Superior temporal gyrus (tissue), 1 donor: ENCODE measurements around the gene ZNF236.

Source experiments
- DNase-seq: peaks from one replicate; pipeline ENCODE4 v3.0.0-alpha.2; 2016; ENCODE audit errors: extremely low spot score

The ZNF236 gene

DNA sequence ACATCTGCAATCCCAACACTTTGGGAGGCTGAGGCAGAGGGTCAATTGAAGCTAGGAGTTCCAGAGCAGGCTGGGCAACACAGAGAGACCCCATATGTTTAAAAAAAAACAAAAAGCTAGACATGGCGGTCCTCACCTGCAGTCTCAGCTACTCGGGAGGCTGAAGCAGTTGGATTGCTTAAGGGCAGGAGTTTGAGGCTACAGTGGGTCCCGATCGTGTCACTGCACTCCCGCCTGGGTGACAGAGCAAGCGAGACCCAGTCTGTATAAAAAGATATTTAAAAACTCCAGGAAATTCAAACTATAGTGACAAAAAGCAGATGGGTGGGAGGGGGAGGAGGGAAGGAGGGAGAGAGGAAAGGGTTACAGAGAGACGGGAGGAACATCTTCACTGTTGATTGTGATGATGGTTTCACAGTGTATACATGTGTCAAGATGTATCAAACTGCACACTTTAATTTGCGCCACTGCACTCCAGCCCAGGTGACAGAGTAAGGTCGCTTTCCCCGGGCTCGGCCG is 942 bp upstream of the ZNF236 start:
- DNase-seq = no peak

DNA sequence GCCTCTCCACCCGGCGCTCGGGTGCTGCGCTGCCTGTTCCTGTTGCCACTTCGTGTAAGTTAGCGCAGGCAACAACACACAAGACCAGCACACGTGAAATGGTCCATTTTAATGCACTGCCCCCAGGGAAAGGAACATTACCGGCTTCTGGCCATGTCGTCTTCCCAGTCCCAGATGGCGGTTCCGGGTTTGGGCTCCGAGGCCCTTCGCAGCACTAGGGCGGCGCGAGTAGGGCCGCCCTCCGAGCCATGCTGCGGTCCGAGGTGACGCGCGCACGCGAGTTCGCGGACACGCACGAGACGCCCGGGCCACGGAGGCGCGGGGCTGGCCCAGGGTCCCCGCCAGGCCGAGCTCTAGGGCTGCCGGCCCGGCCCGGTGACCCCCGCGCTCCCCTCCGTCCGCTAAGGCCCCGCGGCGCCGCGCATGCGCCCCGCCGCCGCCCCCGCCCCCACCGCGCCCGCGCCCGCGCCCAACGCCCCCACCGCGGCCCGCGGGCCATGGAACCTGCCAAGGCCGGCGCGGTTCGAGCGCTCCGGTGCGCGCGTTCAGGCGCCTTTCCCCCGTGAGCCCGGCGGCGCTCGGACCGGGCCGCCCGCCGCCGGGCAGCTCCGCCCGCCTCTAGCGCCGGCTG is 367 bp upstream of the ZNF236 start:
- peak; percentile 67 for DNase-seq

DNA sequence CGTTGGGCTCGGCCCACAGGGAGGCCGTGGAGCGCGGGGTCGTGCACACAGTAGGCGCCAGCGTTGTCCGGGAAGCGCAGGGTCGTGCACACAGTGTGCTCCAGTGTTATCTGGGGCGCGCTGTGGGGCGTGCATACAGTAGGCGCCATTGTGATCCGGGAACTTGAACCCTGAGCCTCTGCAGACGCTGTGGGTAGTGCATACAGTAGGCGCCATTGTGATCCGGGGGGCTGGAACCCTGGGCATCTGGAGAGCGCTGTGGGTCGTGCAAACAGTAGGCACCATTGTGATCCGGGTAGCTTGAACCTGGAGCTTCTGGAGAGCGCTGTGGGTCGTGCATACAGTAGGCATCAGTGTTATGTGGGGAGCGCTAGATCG is 793 bp downstream of the ZNF236 start:
- no peak for DNase-seq

DNA sequence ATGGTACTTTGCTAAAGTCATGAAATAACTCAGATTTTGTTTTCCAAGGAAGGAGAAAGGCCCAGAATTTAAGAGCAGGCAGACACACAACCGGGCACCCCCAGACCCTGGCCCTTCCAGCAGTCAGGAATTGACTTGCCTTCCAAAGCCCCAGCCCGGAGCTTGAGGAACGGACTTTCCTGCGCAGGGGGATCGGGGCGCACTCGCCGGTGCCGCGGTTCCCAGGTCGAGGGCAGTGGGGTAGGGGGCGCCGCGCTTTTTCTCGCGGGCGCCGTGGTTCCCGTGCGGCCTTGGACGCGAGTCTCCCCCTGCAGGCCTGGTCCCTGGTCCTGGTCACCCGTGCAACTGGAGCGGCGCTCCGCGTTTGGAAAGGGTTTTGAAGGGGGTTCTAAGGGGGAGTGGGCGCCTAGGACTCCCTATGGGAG is 1.2 kb downstream of the ZNF236 start:
- DNase-seq = no peak

DNA sequence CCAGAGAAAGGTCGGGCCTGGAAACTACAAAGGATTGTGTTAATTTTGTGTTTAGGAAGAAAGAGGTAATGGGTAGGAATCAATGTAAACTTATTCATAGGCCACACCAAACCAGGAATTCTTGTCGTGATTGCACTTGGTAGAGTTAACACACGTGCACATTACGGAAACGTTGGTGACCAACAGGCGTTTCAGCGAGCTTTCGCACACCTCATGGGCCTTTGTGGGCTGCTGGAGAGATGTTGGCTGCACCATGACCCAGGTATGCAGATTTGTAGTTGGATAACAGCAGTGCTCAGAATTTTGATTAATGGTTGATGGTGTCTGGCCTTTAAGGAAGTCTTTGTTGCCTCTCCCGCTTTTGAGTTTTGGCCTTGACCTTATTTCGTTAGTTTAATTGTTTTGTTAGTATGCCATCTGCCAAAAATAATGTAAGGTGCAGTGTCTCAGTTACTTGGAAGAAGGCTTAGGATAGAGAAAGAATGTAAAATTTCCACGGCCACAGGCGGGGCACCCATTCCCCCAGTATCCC is 1.9 kb downstream of the ZNF236 start:
- no peak for DNase-seq

DNA sequence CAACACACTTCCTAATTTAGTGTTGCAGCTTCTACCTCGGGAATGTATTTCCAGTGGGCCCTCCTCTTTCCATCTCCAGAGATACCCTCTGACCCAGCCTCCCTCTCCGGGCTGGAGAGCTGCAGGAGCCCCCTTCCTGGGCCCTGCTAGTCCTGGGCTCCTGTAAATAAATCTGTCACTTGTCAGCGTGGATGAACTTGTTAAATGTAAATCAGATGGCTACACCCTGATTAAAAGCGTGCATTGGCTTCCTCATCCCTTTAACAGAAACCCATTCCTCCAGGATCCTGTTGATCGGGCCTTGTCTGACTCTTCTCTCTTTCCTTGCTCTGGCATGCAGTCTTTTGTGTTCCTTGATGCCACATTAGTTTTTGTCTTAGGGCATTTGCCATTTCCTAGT is 2.4 kb downstream of the ZNF236 start:
- DNase-seq = no peak

DNA sequence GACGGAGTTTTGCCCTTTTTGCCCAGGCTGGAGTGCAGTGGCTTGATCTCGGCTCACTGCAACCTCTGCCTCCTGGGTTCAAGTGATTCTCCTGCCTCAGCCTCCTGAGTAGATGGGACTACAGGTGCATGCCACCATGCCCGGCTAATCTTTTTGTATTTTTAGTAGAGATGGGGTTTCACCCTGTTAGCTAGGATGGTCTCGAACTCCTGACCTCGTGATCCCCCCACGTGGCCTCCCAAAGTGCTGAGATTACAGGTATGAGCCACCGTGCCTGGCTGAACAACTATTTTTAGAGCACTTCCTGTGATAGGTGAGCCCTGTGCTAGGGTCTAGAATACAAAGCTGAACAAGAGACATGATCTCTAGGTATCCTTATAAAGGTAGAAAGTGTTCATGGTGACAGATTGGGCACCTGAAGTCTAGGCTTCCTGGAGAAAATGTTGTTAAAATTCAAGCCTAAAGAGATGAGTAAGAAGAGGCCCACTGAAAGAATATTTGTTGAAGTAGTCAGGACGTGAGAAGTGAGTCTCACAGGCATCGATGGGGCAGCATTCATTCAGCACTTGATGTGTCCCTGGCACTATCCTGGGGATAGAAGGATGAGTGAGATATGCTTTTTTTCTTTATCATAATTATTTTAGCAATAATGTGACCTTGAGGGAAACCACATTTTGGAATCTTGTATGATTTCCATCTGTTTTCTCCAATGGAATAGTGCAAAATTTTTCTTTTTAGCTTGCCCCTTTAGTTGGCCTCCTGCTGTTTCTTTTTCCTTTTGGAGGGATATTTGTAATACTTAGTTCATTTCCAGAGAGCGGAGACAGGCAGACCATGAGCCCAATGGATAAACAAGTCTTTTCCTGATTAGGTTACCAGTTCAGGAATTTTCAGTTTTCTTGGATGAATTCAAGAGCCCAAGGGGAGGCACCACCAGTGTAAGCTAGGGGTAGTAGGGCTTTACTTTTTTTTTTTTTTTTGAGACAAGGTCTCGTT is 5.1 kb downstream of the ZNF236 start:
- no peak for DNase-seq

DNA sequence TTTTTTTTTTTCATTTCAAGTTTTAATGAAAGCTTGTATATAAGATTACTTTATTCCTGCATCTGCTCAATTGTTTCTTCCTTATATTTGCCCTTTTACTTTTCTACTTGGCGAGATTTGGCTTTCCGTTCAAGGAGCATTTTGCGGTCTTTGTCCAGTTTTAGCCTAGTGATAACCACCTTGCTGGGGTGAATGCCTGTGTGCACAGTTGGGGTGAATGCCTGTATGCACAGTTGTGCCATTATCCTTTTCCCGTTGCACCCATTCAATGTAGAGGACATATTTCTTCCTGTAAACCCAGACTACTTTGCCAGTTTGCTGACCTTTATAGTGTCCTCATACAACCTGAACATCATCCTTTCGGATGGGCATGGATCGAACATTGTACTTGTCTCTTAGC is 12.0 kb downstream of the ZNF236 start:
- DNase-seq = no peak

DNA sequence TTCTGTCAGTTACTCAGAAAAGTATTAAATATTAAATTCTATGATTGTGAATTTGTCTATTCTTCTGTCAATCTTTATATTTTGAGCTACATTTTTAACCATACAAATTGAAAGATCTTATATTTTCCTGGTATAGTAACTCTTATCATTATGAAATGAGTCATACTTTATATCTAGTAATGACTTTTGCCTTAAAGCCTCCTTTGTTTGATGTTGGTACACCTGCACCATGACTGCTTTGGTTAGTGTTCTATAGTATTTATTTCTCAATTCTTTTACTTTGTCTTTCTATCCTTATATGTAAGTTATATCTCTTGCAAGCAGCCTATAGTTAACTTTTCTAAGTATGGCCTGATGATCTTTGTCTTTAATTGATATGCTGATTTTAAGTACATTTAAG is 13.0 kb downstream of the ZNF236 start:
- DNase-seq = no peak

DNA sequence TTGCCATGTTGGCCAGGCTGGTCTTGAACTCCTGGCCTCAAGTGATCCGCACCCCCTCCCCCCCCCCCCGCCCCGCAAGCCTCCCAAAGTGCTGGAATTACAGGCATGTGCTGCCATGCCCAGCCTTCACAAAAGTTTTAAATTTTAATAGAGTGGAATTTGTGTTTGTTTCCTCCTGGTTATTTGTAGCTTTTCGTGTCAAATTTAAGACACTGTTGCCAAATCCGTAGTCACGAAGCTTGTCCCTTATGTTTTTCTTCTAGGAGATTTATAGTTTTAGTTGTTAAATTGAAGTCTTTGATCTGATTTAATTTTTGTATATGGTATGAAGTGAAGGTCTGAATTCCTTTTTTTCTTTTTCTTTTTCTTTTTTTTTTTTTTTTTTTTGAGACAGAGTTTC is 14.7 kb downstream of the ZNF236 start:
- DNase-seq = no peak

- DNase-seq = no peak
Measured at GRCh38 chr18:76838182-76838581, 15.8 kb downstream of the ZNF236 start.

- DNase-seq = no peak
Measured at GRCh38 chr18:76839086-76839794, 16.9 kb downstream of the ZNF236 start.

DNA sequence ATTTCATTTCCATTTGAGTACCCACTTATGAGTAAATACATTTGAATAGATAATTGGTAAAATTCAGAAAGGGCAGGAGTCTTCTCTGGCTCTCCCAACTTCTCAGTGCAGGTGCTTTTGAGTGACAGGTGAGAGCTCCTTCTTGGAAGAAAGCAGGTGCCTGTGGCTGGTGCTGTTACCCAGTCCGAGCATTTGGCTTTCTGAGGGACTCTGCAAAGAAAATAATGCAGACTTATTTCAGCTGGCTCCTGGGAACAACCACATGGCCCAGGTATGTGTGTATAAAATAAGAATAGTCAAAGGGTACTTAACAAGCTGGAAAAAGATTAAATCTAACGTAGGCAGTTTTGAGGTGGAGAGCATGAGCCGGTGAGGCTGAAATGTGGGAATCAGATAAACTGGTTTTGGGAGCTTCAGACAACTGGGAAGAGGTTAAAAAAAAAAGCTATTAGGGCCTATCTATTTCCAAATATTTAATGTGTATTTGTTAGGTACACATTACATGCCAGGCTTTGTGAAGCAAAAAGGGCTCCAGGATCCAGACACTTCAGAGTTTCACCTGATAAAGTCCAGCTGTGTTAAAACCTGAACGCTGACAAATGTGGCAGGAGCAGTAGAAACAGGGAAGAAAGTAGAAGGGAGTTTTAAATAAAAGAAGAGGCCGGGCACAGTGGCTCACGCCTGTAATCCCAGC is 20.6 kb downstream of the ZNF236 start:
- no peak for DNase-seq

- no peak for DNase-seq
Measured at GRCh38 chr18:76844144-76844543, 21.8 kb downstream of the ZNF236 start.

- no peak for DNase-seq
Measured at GRCh38 chr18:76844742-76845477, 22.6 kb downstream of the ZNF236 start.

GRCh38 chr18:76846217-76846616 is 23.9 kb downstream of the ZNF236 start:
- DNase-seq = no peak

GRCh38 chr18:76847916-76848315 is 25.6 kb downstream of the ZNF236 start:
- no peak for DNase-seq

DNA sequence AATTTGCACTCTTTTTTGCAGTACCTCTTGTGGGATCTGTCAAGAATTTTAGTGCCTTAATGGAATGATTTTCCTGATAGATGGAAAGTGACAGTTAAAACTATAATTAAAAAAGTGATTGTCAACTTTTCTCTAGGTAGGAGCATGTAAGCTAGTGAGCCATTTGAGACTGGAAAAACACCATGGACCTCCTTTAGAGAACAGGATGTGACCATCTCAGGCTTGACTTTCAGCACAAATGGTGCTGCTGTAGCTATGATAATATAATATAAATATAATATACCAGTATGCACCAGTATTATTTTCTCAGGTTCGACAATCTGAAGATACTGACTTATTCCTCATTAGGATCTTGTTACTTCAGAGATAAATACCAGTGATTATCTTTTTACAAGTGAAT is 27.8 kb downstream of the ZNF236 start:
- no peak for DNase-seq

DNA sequence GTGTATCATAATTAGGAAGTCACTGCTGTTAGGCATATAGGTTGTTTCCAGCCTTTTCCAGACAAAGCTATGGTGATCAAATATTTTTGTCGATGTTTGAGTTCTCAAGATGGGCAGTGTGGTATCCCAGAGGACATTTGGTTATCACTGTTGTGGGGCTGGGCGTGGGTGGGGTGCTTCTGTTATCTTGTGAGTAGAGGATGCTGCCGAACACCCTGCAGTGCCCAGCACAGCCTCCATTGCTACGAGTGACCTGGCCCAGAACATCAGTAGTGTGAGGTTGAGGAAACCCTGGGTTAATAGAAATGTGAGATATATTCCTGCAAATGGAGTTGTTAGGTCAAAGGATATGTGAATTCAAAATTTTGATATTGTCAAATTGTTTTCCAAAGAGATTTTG is 33.2 kb downstream of the ZNF236 start:
- DNase-seq = no peak

DNA sequence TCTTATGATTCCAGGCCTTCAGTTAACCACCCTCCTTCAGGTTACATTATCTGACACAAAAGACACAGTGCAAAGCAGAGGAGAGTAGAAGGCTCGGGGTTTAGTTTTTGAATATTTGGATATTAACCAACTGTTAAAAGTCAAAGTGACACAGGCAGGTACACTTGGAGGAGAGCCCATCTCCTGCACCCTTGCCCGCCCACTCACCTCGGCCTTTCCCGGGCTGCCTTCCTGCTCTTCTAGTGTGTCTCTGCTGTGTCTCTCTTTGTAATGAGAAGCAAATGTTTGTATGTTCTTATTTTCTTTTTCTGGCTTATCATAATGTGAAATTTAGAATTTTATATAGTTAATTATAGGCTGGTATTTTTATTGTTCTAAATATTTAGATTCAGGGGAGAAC is 35.1 kb downstream of the ZNF236 start:
- DNase-seq = no peak
